Transverse colon (tissue), 4 donors: ENCODE measurements around the gene ULK4.

Experiments used
- EP300 ChIP-seq: sonication (generic); formaldehyde crosslinking; IDR thresholded peaks from one replicate; pipeline ENCODE4 v1.6.1; 2017; ENCODE audit warnings: antibody characterized with exemption, low read depth
- POLR2A ChIP-seq: fragments of 450-650 bp; IDR thresholded peaks from one replicate; pipeline ENCODE4 v1.6.1; 2016; ENCODE audit warnings: antibody characterized with exemption, mild to moderate bottlenecking, moderate library complexity
- POLR2AphosphoS5 ChIP-seq, 3 donors: sonication (generic); formaldehyde crosslinking; IDR thresholded peaks; one replicate each; pipeline ENCODE4 v1.6.1; 2016; ENCODE audit warnings: antibody characterized with exemption in 3 of 3
- TF ChIP-seq, protein P1 (sequence below), 5 experiments: fragments of 200-600 bp in 3 of 5; fragments of 450-650 bp in 2 of 5; sonication (generic) in 3 of 5; IDR thresholded peaks; 1 replicate in 2 of 5; 2 replicates in 3 of 5; pipeline ENCODE4 v1.5.1; 2016 to 2017; ENCODE audit warnings: antibody characterized with exemption in 5 of 5, inconsistent platforms in 3 of 5, mild to moderate bottlenecking in 2 of 5, moderate library complexity in 1 of 5

DNA sequence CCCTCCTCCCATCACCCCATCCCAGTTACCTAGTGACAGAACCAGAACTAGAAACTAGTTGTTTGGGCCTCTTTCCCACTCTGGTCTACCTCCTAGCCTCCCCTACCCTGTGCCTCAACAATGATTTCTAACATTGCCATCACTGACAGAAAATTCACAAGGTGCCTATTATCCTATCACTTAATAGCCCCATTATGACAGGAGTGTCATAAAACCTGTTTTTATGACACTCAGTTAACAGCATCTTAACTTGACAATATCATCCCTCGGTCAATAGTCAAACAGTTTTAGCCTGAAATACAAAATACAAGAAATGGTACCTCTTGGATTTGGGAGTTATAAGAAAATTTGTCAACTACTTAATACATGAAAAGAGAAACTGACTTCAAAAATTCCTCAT, 46.5 kb downstream of the ULK4 start:
- TF ChIP-seq, protein P1, sequence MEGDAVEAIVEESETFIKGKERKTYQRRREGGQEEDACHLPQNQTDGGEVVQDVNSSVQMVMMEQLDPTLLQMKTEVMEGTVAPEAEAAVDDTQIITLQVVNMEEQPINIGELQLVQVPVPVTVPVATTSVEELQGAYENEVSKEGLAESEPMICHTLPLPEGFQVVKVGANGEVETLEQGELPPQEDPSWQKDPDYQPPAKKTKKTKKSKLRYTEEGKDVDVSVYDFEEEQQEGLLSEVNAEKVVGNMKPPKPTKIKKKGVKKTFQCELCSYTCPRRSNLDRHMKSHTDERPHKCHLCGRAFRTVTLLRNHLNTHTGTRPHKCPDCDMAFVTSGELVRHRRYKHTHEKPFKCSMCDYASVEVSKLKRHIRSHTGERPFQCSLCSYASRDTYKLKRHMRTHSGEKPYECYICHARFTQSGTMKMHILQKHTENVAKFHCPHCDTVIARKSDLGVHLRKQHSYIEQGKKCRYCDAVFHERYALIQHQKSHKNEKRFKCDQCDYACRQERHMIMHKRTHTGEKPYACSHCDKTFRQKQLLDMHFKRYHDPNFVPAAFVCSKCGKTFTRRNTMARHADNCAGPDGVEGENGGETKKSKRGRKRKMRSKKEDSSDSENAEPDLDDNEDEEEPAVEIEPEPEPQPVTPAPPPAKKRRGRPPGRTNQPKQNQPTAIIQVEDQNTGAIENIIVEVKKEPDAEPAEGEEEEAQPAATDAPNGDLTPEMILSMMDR (IDR thresholded peaks at IDR 0.05): no peak
- TF ChIP-seq POLR2A (no peak), EP300 (no peak), POLR2AphosphoS5 (IDR thresholded peaks at IDR 0.05) (no peak)
